Measurements from ENCODE around the gene DAB2IP.

Gene DAB2IP

DNA sequence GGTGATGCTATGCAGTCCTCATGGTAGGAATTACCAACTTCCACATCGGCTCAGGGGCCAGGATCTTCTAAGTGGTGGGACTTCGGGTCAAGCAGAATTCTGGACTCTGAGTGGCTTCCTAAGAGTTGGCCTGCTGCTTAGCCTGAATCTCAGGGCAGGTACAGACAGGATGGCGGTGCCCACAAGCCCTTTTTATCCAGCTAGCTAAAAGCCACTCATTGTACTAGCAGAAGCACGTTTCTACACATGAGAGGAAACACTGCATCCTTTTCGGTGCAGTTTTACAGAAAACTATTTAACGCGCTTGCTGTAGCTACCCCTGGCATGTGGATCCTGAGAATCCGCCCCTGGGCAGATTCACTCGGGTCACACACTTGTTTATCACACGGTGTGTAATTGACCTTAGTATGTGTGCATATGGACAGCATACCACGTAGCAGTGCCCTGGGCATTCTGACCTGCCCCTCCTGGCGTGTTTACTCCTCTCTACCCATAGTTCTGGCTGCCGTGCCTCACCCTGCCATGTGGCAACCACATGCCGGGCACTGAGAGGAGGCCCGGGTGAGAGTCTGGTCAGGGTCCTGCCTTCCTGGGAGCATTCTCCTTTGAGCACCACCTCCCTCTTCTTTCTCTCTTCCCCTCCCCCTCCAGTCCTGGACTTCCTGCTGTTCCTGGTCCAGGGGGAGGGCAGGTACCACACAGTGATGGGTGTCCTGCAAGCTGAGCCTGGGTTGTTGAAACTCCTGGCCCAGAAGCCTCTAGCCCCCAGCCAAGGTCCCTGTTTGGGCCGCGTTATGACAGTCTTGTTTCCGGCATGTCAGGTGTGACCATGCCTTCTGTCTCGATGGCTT lies 65.9 kb downstream of the DAB2IP start:
- DNase-seq (ENCODE audit: low spot score), result no peak
- Histone ChIP-seq H3K27ac (no peak overlapping the region), H3K4me3 (no peak overlapping the region)
- TF ChIP-seq, protein P1, sequence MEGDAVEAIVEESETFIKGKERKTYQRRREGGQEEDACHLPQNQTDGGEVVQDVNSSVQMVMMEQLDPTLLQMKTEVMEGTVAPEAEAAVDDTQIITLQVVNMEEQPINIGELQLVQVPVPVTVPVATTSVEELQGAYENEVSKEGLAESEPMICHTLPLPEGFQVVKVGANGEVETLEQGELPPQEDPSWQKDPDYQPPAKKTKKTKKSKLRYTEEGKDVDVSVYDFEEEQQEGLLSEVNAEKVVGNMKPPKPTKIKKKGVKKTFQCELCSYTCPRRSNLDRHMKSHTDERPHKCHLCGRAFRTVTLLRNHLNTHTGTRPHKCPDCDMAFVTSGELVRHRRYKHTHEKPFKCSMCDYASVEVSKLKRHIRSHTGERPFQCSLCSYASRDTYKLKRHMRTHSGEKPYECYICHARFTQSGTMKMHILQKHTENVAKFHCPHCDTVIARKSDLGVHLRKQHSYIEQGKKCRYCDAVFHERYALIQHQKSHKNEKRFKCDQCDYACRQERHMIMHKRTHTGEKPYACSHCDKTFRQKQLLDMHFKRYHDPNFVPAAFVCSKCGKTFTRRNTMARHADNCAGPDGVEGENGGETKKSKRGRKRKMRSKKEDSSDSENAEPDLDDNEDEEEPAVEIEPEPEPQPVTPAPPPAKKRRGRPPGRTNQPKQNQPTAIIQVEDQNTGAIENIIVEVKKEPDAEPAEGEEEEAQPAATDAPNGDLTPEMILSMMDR (IDR thresholded peaks at IDR 0.05), result no peak

- TF ChIP-seq, protein P1 (IDR thresholded peaks at IDR 0.05), result no peak
- Histone ChIP-seq H3K4me3 (no peak overlapping the region), H3K27ac (no peak overlapping the region)
- no peak for DNase-seq (ENCODE audit: low spot score)
These were observed 66.7 kb downstream of the DAB2IP start for GRCh38 chr9:121718084-121718483.

- Histone ChIP-seq H3K27ac (no peak overlapping the region), H3K4me3 (no peak overlapping the region)
- TF ChIP-seq, protein P1 (IDR thresholded peaks at IDR 0.05), result no peak
- DNase-seq (ENCODE audit: low spot score), result no peak
These were observed 67.1 kb downstream of the DAB2IP start for GRCh38 chr9:121718501-121718900.

GRCh38 chr9:121720311-121721057 lies 69.0 kb downstream of the DAB2IP start:
- DNase-seq (ENCODE audit: low spot score), result no peak
- TF ChIP-seq, protein P1 (IDR thresholded peaks at IDR 0.05), result no peak
- H3K4me3 ChIP-seq, result no peak overlapping the region
- H3K27ac ChIP-seq, result peak overlapping the region in 1 of 2 donors; percentile 10

- DNase-seq (ENCODE audit: low spot score), result no peak
- no peak overlapping the region for H3K4me3 ChIP-seq
- peak overlapping the region in 1 of 2 donors; percentile 44 for H3K27ac ChIP-seq
- TF ChIP-seq, protein P1 (IDR thresholded peaks at IDR 0.05), result no peak
These were observed 69.6 kb downstream of the DAB2IP start for GRCh38 chr9:121721058-121721350.

GRCh38 chr9:121721770-121722169 lies 70.3 kb downstream of the DAB2IP start:
- TF ChIP-seq, protein P1 (IDR thresholded peaks at IDR 0.05), result no peak
- no peak for DNase-seq (ENCODE audit: low spot score)
- H3K27ac ChIP-seq, result peak overlapping the region in 1 of 2 donors; percentile 44

More at GRCh38 chr9:121721770-121722169, 70.3 kb downstream of the DAB2IP start:
- no peak overlapping the region for H3K4me3 ChIP-seq

Measured in coronary artery (tissue), 2 donors.